ENCODE measurements around the gene UROC1.

GRCh38 chr3:126500016-126500415 lies 17.6 kb downstream of the UROC1 start:
- TF ChIP-seq CTCF (IDR thresholded peaks at IDR 0.05) (no peak), POLR2A (IDR thresholded peaks at IDR 0.05) (no peak)

Data from body of pancreas (tissue), 4 donors.